ENCODE results near the gene EXOG. TPM values are rescaled to one million over a fixed set of nuclear protein-coding genes. Genes with fewer than 3 reads are reported as not detected.

The EXOG gene
- polyA plus RNA-seq, 1 donor from 2014 or later = 45.6 TPM

GRCh38 chr3:38556640-38557358, 60.7 kb downstream of the EXOG start:
- Histone ChIP-seq H3K9me2 (ENCODE audit: insufficient read depth, low read length) (no peaks in the 10 kb centered on the region), H3K27me3 (ENCODE audit: insufficient read depth, low read depth, low read length) (no peaks in the 10 kb centered on the region), H3F3A (ENCODE audit: insufficient read depth, low read length, poor library complexity, severe bottlenecking) (no peaks in the 10 kb centered on the region), H3K4me2 (ENCODE audit: low read length) (no peak overlapping the region), H3K9ac (ENCODE audit: low read length) (no peak overlapping the region), H2AFZ (ENCODE audit: low read depth, low read length) (no peak overlapping the region), H3K79me2 (replicated peaks; ENCODE audit: insufficient read depth, low read length) (no peaks in the 10 kb centered on the region), H3K9me3 (ENCODE audit: low read length) (no peaks in the 10 kb centered on the region), H3K36me3 (ENCODE audit: insufficient read depth, low read length) (no peaks in the 10 kb centered on the region), H3K27ac (ENCODE audit: low read length) (no peak overlapping the region), H3K4me3 (ENCODE audit: low read length) (no peak overlapping the region), H4K20me1 (ENCODE audit: insufficient read depth) (no peaks in the 10 kb centered on the region)
- TF ChIP-seq SMC3 (conservative IDR thresholded peaks at IDR 0.05; ENCODE audit: poor library complexity) (no peak), EP300 (conservative IDR thresholded peaks at IDR 0.05; ENCODE audit: poor library complexity, severe bottlenecking) (no peak), TAF1 (IDR thresholded peaks at IDR 0.05; ENCODE audit: low read depth) (no peak), POLR2AphosphoS5 (IDR thresholded peaks at IDR 0.05) (no peak), RAD21 (conservative IDR thresholded peaks at IDR 0.05) (no peak)

GRCh38 chr3:38558864-38559263, 62.7 kb downstream of the EXOG start:
- TF ChIP-seq REST (IDR thresholded peaks at IDR 0.05; ENCODE audit: borderline replicate concordance) (no peak), EZH2 (IDR thresholded peaks at IDR 0.05; ENCODE audit: borderline replicate concordance, insufficient read depth, low read length, poor library complexity, severe bottlenecking) (no peak)
- Histone ChIP-seq H4K20me1 (ENCODE audit: insufficient read depth) (no peaks in the 10 kb centered on the region), H2AFZ (ENCODE audit: low read depth, low read length) (no peak overlapping the region)

GRCh38 chr3:38560284-38560683, 64.1 kb downstream of the EXOG start:
- H3K27me3 ChIP-seq (ENCODE audit: insufficient read depth, low read depth, low read length) = no peaks in the 10 kb centered on the region
- no peak overlapping the region for H3K27ac ChIP-seq (ENCODE audit: low read length)
- no peak for TF ChIP-seq EZH2 (IDR thresholded peaks at IDR 0.05; ENCODE audit: borderline replicate concordance, insufficient read depth, low read length, poor library complexity, severe bottlenecking)
- no peak for TF ChIP-seq CTCF (IDR thresholded peaks at IDR 0.05; ENCODE audit: poor library complexity, severe bottlenecking)
- TF ChIP-seq POLR2AphosphoS5 (IDR thresholded peaks at IDR 0.05) = no peak
- TF ChIP-seq EP300 (conservative IDR thresholded peaks at IDR 0.05; ENCODE audit: poor library complexity, severe bottlenecking) = no peak
- TF ChIP-seq RAD21 (conservative IDR thresholded peaks at IDR 0.05) = no peak
- TF ChIP-seq MXI1 (conservative IDR thresholded peaks at IDR 0.05; ENCODE audit: poor library complexity, severe bottlenecking) = no peak
- no peak for TF ChIP-seq SMC3 (conservative IDR thresholded peaks at IDR 0.05; ENCODE audit: poor library complexity)
- TF ChIP-seq TAF1 (IDR thresholded peaks at IDR 0.05; ENCODE audit: low read depth) = no peak
- H3K9ac ChIP-seq (ENCODE audit: low read length) = no peak overlapping the region
- H3K9me2 ChIP-seq (ENCODE audit: insufficient read depth, low read length) = no peaks in the 10 kb centered on the region
- no peak overlapping the region for H3K4me3 ChIP-seq (ENCODE audit: low read length)
- H2AFZ ChIP-seq (ENCODE audit: low read depth, low read length) = no peak overlapping the region
- H3K36me3 ChIP-seq (ENCODE audit: insufficient read depth, low read length) = no peaks in the 10 kb centered on the region
- H3K9me3 ChIP-seq (ENCODE audit: low read length) = no peaks in the 10 kb centered on the region
- no peak overlapping the region for H3K4me2 ChIP-seq (ENCODE audit: low read length)
- no peaks in the 10 kb centered on the region for H3K79me2 ChIP-seq (replicated peaks; ENCODE audit: insufficient read depth, low read length)
- H3F3A ChIP-seq (ENCODE audit: insufficient read depth, low read length, poor library complexity, severe bottlenecking) = no peaks in the 10 kb centered on the region
- H4K20me1 ChIP-seq (ENCODE audit: insufficient read depth) = no peaks in the 10 kb centered on the region

More at GRCh38 chr3:38558864-38559263, 62.7 kb downstream of the EXOG start:
- no peaks in the 10 kb centered on the region for H3K9me3 ChIP-seq (ENCODE audit: low read length)
- no peaks in the 10 kb centered on the region for H3F3A ChIP-seq (ENCODE audit: insufficient read depth, low read length, poor library complexity, severe bottlenecking)
- no peak overlapping the region for H3K4me3 ChIP-seq (ENCODE audit: low read length)
- H3K27ac ChIP-seq (ENCODE audit: low read length) = no peak overlapping the region
- no peaks in the 10 kb centered on the region for H3K27me3 ChIP-seq (ENCODE audit: insufficient read depth, low read depth, low read length)
- no peak overlapping the region for H3K4me2 ChIP-seq (ENCODE audit: low read length)
- no peaks in the 10 kb centered on the region for H3K9me2 ChIP-seq (ENCODE audit: insufficient read depth, low read length)
- no peaks in the 10 kb centered on the region for H3K79me2 ChIP-seq (replicated peaks; ENCODE audit: insufficient read depth, low read length)
- H3K36me3 ChIP-seq (ENCODE audit: insufficient read depth, low read length) = no peaks in the 10 kb centered on the region
- no peak overlapping the region for H3K9ac ChIP-seq (ENCODE audit: low read length)
